HEK293T (cell line): ENCODE results near the gene CRISP2.

Source experiments
- CTCF ChIA-PET: fragments of 350-600 bp; formaldehyde crosslinking; extraction: SDS; loops from one replicate; lab custom pipeline; 2021; ENCODE audit warnings: antibody characterized with exemption, inconsistent platforms; lab: Yijun Ruan, JAX
- POLR2A ChIA-PET: fragments of 350-600 bp; formaldehyde crosslinking; extraction: SDS; loops from one replicate; lab custom pipeline; 2020; ENCODE audit warnings: antibody characterized with exemption, inconsistent platforms; lab: Yijun Ruan, JAX
- DNase-seq: peaks from one replicate; pipeline ENCODE4 v3.0.0; 2012; ENCODE audit warnings: mixed read lengths; ENCODE audit errors: extremely low spot score
- ARNT ChIP-seq: fragments of 450-650 bp; IDR thresholded peaks from 2 replicates; pipeline ENCODE4 v1.6.1; 2017; ENCODE audit warnings: mild to moderate bottlenecking
- BHLHE40 ChIP-seq: fragments of 450-650 bp; IDR thresholded peaks from 2 replicates; pipeline ENCODE4 v1.6.1; 2016; ENCODE audit warnings: mild to moderate bottlenecking, moderate library complexity, borderline replicate concordance
- CTBP1 ChIP-seq: fragments of 450-650 bp; IDR thresholded peaks from 2 replicates; pipeline ENCODE4 v1.6.1; 2016; ENCODE audit warnings: borderline replicate concordance
- ELF4 ChIP-seq: fragments of 450-650 bp; IDR thresholded peaks from 2 replicates; pipeline ENCODE4 v1.6.1; 2017; ENCODE audit warnings: antibody characterized with exemption
- FOXA1 ChIP-seq: fragments of 450-650 bp; IDR thresholded peaks from 2 replicates; pipeline ENCODE4 v1.6.1; 2016; ENCODE audit warnings: mild to moderate bottlenecking
- FOXK2 ChIP-seq: fragments of 450-650 bp; IDR thresholded peaks from 2 replicates; pipeline ENCODE4 v1.6.1; 2016; ENCODE audit warnings: mild to moderate bottlenecking
- FOXM1 ChIP-seq: fragments of 450-650 bp; IDR thresholded peaks from 2 replicates; pipeline ENCODE4 v1.6.1; 2017; ENCODE audit warnings: mild to moderate bottlenecking, borderline replicate concordance
- HDGF ChIP-seq: fragments of 450-650 bp; IDR thresholded peaks from 2 replicates; pipeline ENCODE4 v1.6.1; 2017; ENCODE audit warnings: antibody characterized with exemption, borderline replicate concordance
- L3MBTL2 ChIP-seq: fragments of 450-650 bp; conservative IDR thresholded peaks from 2 replicates; pipeline ENCODE4 v1.6.1; 2016; ENCODE audit warnings: mild to moderate bottlenecking
- LEF1 ChIP-seq: fragments of 450-650 bp; IDR thresholded peaks from 2 replicates; pipeline ENCODE4 v1.6.1; 2017; ENCODE audit warnings: mild to moderate bottlenecking, borderline replicate concordance
- NFRKB ChIP-seq: fragments of 450-650 bp; IDR thresholded peaks from 2 replicates; pipeline ENCODE4 v1.6.1; 2016; ENCODE audit warnings: mild to moderate bottlenecking, moderate library complexity
- PKNOX1 ChIP-seq: fragments of 450-650 bp; IDR thresholded peaks from 2 replicates; pipeline ENCODE4 v1.6.1; 2016
- SP1 ChIP-seq: fragments of 450-650 bp; IDR thresholded peaks from 2 replicates; pipeline ENCODE4 v1.6.1; 2017
- SUZ12 ChIP-seq: fragments of 450-650 bp; IDR thresholded peaks from 2 replicates; pipeline ENCODE4 v1.6.1; 2016; ENCODE audit warnings: mild to moderate bottlenecking
- TARDBP ChIP-seq: fragments of 450-650 bp; IDR thresholded peaks from 2 replicates; pipeline ENCODE4 v1.6.1; 2016
- ZNF384 ChIP-seq: fragments of 450-650 bp; IDR thresholded peaks from 2 replicates; pipeline ENCODE4 v1.6.1; 2016

CRISP2 gene

GRCh38 chr6:49653438-49653837, 59.9 kb downstream of the CRISP2 start:
- CTCF ChIA-PET = no interaction called here
- POLR2A ChIA-PET = no interaction called here

GRCh38 chr6:49651239-49651638, 62.1 kb downstream of the CRISP2 start:
- DNase-seq = no peak
- POLR2A ChIA-PET = no interaction called here
- CTCF ChIA-PET = no interaction called here
- no peak for TF ChIP-seq SUZ12
- TF ChIP-seq L3MBTL2 = no peak

More at GRCh38 chr6:49653438-49653837, 59.9 kb downstream of the CRISP2 start:
- no peak for DNase-seq
- TF ChIP-seq LEF1 (no peak), CTBP1 (no peak), HDGF (no peak), ARNT (no peak), SUZ12 (no peak), BHLHE40 (no peak), FOXK2 (no peak), ELF4 (no peak), ZNF384 (no peak), SP1 (no peak), FOXM1 (no peak), L3MBTL2 (no peak), PKNOX1 (no peak), NFRKB (no peak)

- no peak for DNase-seq
- TF ChIP-seq L3MBTL2 = no peak
- no peak for TF ChIP-seq SUZ12
- ChIA-PET POLR2A (no interaction called here), CTCF (interaction anchor here (1.0 kb wide), 1 partner anchor 27 kb away, joined by 3 read pairs; no protein-coding TSS in a partner anchor)
Measured at GRCh38 chr6:49649988-49650387, 63.4 kb downstream of the CRISP2 start.

- CTCF ChIA-PET = no interaction called here
- no peak for DNase-seq
- no peak for TF ChIP-seq LEF1
- TF ChIP-seq ARNT = no peak
- TF ChIP-seq FOXK2 = no peak
- no peak for TF ChIP-seq ZNF384
- TF ChIP-seq SUZ12 = no peak
- no peak for TF ChIP-seq L3MBTL2
- no peak for TF ChIP-seq CTBP1
- no peak for TF ChIP-seq ELF4
- TF ChIP-seq TARDBP = no peak
- no peak for TF ChIP-seq FOXA1
- no peak for TF ChIP-seq SP1
- TF ChIP-seq PKNOX1 = no peak
- no peak for TF ChIP-seq FOXM1
- no peak for TF ChIP-seq HDGF
- no peak for TF ChIP-seq BHLHE40
- POLR2A ChIA-PET = no interaction called here
Measured at GRCh38 chr6:49648036-49648435, 65.3 kb downstream of the CRISP2 start.

- no peak for TF ChIP-seq NFRKB
- no peak for TF ChIP-seq ELF4
- no peak for TF ChIP-seq ARNT
- TF ChIP-seq FOXM1 = no peak
- no peak for TF ChIP-seq HDGF
- no peak for TF ChIP-seq SUZ12
- TF ChIP-seq SP1 = no peak
- TF ChIP-seq TARDBP = no peak
- no peak for TF ChIP-seq ZNF384
- no peak for TF ChIP-seq BHLHE40
- no peak for TF ChIP-seq L3MBTL2
- TF ChIP-seq FOXK2 = no peak
- ChIA-PET CTCF (no interaction called here), POLR2A (no interaction called here)
- DNase-seq = no peak
Measured at GRCh38 chr6:49647476-49647875, 65.9 kb downstream of the CRISP2 start.

GRCh38 chr6:49646942-49647341, 66.4 kb downstream of the CRISP2 start:
- CTCF ChIA-PET = no interaction called here
- POLR2A ChIA-PET = no interaction called here
- DNase-seq = no peak
- TF ChIP-seq FOXM1 (no peak), FOXA1 (no peak), ZNF384 (no peak), ARNT (no peak), SP1 (no peak), TARDBP (no peak), L3MBTL2 (no peak), LEF1 (no peak), ELF4 (no peak), HDGF (no peak), CTBP1 (no peak)

- POLR2A ChIA-PET = no interaction called here
- DNase-seq = no peak
- CTCF ChIA-PET = no interaction called here
- TF ChIP-seq TARDBP (no peak), SP1 (no peak), ZNF384 (no peak), NFRKB (no peak), BHLHE40 (no peak), LEF1 (no peak), CTBP1 (no peak), HDGF (no peak), PKNOX1 (no peak), FOXA1 (no peak), SUZ12 (no peak), L3MBTL2 (no peak), FOXK2 (no peak)
Measured at GRCh38 chr6:49646130-49646824, 67.1 kb downstream of the CRISP2 start.
